GM18861 (cell line): Measurements from ENCODE around the gene SERPINA1.

ENCODE experiments used
- ATAC-seq: cut with Tn5 transposase; IDR thresholded peaks from one replicate; pipeline ENCODE4 v1.9.1; 2021; ENCODE audit not compliant: unreplicated experiment

Gene SERPINA1

DNA sequence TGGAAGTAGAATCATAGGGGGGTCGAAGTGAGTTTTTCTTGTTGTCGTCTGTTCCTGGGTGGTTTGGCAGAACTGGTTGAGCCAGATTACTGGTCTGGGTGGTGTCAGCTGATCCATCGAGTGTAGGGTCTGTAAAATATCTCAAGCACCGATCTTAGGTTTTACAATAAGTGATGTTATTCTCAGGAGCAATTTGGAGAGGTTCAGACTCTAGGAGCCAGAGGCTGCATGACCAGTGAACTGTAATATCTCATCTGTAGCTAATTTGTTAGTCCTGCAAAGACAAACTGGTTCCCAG lies 9.7 kb upstream of the SERPINA1 start:
- ATAC-seq: no peak

DNA sequence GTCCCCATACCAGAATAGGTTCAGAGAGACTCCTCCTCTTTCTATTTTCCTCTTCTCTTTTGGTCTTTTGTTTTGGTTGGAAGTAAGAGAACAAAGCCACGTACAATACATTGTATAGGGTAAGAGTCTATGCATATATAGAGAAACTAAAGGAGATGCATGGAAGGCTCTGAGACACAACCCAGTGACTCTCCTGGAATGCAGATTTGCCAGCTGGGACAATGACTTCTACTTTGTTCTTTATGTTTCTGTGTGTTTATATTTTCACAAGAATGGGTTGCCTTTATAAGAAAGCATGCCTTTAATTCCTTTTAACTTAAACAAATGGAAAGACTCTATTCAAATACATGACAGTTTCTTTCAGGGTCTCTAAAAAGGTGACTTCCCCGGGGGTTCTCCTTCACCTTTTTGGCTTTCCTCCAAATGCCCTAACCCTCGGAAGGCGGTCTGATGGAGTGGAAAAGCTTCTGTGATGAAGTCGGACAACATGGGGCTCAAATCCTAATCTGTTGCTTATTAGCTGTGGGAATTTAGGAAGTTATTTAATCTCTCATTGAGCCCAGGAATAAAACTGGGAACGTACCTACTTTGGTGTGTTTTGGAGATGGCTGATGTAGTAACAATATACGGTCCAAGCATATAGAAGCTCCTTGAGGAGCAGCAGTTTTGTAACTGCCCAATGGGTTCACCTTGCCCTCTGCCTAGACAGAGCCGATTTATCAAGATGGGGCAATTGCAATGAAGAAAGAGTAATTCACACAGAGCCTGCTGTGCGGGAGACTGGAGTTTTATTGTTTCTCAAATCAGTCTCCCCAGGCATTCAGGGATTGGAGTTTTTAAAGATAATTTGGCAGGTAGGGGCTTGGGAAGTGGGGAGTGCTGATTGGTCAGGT lies 9.1 kb upstream of the SERPINA1 start:
- no peak for ATAC-seq

DNA sequence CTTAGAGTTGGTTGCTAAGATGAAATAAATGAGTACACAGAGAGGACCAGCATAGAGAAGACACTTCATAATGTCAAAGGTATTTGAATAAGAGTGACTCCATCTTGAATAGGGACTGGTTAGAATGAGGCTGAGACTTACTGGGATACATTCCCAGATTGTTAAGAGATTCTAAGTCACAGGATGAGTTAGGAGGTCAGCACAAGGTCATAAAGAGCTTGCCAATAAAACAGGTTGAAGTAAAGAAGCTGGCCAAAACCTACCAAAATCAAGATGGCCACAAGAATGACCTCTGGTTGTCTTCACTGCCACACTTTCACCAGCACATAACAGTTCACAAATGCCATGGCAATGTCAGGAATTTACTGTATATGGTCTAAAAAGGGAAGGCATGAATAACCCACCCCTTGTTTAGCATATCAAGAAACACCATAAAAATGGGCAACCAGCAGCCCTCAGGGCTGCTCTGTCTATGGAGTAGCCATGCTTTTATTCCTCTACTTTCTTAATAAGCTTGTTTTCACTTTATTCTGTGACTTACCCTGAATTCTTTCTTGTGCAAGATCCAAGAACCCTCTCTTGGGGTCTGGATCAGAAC lies 8.3 kb upstream of the SERPINA1 start:
- no peak for ATAC-seq

GRCh38 chr14:94395888-94396574 lies 7.6 kb upstream of the SERPINA1 start:
- no peak for ATAC-seq

DNA sequence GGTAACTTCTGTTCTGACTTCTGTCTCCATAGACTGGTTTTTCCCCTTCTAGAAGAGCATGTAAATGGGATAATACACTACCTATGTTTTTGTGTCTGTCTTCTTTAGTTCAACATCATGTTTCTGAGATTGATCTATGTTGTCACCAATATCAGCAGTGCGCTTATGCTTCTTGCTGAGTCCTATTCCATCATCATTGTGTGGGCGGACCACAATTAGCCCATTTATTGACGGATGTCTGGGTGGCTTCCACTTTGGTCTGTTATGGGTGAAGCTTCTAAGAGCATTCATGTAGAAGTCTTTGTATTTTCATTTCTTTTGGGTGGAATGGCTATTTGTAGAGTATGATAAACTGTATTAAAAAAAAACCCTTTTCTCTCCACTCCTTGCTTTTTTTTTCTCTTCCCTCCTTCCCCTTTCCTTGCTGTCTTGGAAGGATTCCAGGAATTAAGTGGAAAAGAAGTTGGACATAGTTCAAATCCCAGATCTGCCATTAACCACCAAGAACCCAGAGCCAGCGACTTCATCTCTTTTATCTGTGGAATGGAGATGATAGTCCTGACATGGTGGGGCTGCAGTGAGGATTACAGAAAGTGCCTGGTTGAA lies 7.0 kb upstream of the SERPINA1 start:
- ATAC-seq: no peak

DNA sequence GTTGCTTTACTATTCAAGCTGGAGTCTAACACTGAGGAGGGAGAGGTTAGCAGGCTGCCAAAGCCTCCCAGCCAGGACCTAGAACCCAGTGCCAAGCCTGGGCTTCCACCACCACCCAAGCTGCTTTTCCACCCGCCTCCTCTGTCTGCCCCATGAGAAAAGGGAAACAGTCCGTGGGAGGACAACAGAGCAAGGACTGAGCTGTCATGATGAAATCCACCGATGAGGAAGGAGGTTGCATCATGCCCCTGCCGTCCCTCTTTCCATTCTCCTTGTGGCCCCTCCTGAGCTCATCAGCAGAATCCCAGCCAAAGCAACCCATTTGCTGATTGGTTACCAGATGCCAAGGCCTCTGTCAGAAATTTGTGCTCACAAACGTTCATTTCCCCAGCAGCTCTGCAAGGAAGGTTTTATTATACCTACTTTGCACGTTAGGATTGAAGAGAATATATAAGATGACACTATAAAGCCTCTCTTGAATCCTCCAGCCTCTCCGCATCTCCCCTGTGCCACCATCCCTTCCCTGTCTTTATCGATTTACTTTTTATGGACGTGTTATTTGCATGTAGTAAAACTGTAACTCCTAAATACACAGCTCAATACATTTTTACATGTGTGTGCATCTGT lies 6.3 kb upstream of the SERPINA1 start:
- ATAC-seq: no peak

- ATAC-seq: no peak
These were observed 5.7 kb upstream of the SERPINA1 start for GRCh38 chr14:94394025-94394493.

DNA sequence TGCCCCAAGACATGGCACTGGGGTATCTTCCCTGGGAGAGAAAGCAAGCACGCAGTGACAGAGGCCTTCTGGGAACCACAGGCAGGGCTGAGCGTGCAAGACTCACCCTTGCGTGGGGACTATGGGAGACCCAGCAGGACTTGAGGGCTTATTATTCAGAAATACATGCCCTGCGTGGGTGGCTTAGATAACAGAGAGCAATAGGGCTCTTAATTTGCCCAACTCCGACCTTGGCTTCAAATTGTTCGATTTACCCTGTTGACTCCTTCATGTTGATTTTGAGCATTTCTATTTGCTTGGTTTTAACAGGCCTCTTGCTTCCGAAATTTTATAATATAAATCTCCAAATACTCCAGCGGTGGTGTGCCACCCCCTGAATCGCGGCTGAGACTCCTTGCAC lies 5.1 kb upstream of the SERPINA1 start:
- no peak for ATAC-seq

DNA sequence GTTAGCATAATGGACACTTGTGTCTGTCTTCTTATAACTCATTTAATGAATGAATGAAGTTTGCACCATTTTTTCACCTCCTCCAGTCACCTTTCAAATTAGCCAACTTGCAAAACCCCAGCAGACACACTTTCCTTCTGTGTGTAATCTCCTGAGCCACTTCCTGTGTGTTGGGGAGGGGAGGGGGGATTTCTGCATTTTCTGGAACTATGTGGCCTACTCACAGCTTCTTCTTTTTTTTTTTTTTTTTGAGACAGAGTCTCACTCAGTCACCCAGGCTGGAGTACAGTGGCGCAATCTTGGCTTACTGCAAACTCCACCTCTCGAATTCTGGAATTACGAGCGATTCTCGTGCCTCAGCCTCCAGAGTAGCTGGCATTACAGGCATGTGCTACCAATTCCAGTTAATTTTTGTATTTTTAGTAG lies 4.1 kb upstream of the SERPINA1 start:
- no peak for ATAC-seq

DNA sequence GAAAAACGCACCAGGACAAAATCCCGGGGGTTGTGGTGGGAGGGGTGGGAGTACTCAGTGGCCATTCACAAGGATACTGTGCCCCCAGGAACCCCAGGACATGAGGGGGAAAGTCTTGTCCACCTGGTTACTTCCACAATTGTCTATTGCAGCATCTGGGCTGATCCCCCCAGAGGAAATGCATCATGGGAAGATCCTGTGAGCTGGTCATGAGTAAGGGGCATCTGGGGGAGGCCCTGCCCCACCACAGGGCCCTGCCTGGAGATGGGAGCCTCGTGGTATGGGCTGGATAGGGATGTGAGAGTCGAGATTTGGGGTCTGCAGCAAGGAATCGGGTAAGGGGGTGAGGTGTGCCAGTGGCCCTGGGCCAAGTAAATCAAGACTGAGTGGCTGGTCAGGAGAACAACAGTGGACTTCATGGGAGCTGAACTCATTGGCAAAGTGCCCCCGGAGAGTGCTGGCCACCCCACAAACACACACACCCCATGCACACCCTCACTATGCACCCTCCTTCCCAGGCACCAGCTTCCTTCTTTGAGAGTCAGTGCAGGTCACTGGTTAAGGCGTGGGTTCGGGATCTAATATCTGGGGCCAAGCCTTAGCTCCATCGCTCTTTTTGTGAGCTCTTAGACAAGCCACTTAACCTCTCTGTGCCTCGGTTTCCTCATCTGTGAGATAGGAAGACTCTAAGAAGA lies 3.0 kb upstream of the SERPINA1 start:
- ATAC-seq: no peak

GRCh38 chr14:94390372-94391086 lies 2.1 kb upstream of the SERPINA1 start:
- no peak for ATAC-seq

DNA sequence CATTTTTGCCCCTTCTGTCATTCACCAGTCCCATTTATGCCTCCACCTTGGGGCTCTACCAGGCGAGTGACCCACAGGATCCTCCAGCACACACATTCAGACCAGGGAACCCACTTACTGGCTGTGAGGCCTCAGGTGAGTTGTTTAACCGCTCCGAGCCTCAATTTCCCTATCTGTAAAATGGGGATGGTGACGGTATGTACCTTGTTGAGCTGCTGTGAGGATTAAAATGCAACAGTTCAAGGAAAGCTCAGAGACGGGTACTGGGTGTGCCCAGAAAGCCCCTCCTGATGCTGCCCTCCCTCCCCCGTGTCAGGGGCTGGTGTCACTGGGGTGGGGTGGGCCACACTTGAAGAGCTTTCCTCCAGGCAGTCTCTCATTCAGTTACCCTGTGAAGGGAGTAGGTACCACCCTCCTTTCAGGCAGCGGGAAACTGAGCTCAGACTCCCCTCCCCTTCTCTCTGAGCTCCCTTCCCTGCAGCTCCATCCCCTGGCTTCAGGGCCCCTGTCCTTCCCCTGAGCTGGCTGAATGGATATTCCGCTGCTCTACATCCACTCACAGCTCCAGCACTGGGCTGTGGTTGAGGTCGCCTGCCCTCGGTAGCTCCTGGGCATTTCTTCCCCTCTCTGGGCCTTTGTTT lies 1.4 kb upstream of the SERPINA1 start:
- ATAC-seq: no peak

DNA sequence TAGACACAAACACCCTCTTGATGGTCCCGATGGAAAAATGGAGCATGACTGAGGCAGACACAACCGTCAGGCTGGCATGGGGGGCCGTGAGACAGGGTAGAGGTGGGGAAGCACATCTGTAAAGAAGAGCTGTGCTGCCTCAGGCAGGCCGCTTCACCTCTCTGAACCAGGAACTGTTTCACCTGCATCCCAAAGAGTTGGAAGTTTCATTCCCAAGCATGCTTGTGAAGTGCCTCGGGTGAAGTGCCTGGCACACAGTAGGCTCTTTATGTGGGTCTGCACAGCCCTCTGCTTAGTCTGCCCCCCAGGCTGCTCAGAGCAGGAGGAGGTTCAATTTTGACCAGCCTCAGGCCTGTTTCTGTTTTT lies 685 bp upstream of the SERPINA1 start:
- no peak for ATAC-seq

DNA sequence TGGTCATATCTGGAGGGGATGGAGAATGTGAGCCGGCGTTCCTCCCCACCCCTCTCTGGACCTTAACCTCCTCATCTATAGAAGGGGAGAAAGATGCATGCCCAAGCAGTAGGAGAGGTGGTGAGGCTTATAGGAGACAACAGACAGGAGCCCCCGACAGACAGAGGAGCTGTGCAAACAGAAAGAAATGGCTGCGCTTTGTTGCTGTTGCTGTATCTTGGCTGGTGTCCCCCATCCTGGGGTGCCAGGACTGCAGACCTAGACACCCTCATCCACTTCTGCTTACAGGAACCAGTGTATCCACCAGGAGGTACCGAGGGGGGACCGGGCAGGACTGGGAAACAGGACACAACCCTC lies 397 bp downstream of the SERPINA1 start:
- no peak for ATAC-seq

DNA sequence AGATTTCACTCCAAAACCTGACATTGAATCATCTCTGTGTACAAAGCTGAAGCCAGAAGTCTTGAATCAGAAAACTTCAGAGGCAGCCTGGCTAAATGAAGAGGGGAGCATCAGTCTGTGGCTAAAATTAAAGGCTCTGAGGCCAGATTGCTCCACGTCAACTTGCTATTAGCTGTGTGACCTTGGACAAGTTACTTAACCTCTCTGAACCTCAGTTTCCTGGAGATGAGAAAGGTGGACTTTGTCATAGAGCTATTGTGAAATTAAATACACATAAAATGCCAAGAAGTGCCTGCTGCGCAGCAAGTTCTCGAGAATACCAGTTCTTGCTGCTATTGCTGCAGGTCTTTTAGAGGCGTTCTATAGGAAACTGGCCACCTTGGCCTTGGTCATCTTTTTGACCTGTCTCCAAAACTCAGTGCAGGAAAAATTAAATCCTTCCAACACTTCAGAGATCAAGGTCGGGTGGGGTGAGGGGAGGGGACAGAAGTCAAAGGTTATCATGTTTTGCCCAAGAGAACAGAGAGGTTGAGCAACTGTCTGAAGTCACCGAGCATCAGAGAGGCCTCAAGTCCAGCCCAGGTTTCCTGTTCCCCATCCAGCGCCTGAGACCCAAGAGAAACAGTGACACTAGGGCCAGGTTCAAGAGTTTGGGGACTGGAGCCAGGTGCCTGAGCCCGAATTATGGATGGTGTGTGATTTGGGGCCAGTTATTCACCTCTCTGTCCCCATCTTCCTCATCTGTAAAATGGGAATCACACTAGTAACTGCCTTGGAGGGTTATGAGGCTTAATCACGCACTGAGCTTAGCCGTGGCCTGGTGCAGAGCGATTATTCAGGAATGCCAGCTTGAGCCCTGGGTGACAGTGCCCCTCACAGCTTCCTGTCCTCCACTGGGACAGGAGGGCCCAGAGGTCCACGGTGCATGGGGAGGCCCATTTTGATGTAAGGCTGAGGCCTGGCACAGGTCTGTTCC lies 1.1 kb downstream of the SERPINA1 start:
- ATAC-seq: no peak

DNA sequence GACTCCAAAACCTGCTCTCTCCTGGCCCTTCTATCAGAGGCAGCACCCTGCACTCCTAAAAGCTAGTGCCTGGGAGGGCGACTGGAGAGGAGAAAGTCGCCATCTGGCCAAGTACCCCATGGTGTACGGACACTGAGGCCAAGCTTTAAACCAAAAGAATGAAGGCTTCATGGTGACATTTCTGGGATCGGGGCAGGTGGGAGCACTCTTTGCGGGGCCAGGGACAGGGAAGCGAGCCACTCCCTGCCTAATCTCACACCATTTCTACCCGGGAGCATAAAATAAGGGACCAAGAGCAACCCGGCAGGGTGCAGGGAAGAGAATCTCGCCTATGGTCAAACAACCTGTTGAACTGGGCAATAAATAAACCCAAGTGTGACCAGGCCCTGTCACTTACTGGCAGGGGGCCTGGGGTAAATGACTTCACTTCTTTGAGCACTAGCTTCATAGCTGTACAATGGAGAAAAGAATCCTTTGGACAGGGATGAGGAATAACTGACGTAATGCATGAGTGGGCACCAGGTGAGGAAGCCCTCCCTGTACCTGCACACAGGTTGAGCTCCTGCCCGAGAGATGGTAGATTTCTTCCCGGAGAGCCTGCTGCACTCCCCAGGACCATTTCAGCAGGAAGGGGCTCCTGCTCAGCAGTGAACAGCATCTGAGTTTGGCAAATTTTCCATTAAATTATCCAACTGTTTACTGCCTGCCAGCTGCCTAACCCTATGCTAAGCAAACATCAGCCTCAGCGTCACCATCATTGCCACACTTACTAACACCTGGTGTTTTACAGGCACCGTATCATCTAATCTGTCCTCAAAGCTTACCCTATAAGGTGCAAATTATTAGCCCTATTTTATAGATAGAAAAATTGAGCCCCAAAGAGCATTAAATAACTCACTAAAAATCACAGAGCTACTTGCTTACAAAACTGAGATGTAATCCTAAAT lies 2.0 kb downstream of the SERPINA1 start:
- no peak for ATAC-seq

- ATAC-seq: no peak
These were observed 2.8 kb downstream of the SERPINA1 start for GRCh38 chr14:94385553-94386057.
